DND-41 (cell line): ENCODE results near the gene ASPDH.

Source experiments
- ATAC-seq: fragments of 200-7000 bp; cut with Tn5 transposase; 3 replicates; pipeline ENCODE4 v1.9.1; 2021; ENCODE audit warnings: low read depth; ENCODE audit not compliant: insufficient read depth
- DNase-seq: peaks from one replicate; pipeline ENCODE4 v3.0.0-alpha.2; 2020
- H2AFZ ChIP-seq: 2 replicates; pipeline ENCODE4 v1.6.0; 2012; ENCODE audit warnings: low read depth, low read length
- H3K27ac ChIP-seq: 2 replicates; pipeline ENCODE4 v1.5.1; 2012; ENCODE audit warnings: low read length, inconsistent platforms
- H3K27me3 ChIP-seq: fragments of 200-600 bp; sonication (generic); 2 replicates; pipeline ENCODE4 v1.6.0; 2012; ENCODE audit warnings: low read length, mild to moderate bottlenecking, inconsistent platforms; ENCODE audit not compliant: insufficient read depth, poor library complexity
- H3K36me3 ChIP-seq: 2 replicates; pipeline ENCODE4 v1.5.1; 2012; ENCODE audit warnings: low read length, inconsistent platforms; ENCODE audit not compliant: insufficient read depth
- H3K4me1 ChIP-seq: 2 replicates; pipeline ENCODE4 v1.5.1; 2012; ENCODE audit warnings: mild to moderate bottlenecking, low read length; ENCODE audit not compliant: insufficient read depth
- H3K4me2 ChIP-seq: 2 replicates; pipeline ENCODE4 v1.6.0; 2012; ENCODE audit warnings: mild to moderate bottlenecking, moderate library complexity, low read length, inconsistent platforms; ENCODE audit not compliant: insufficient read depth
- H3K4me3 ChIP-seq, 2 experiments: fragments of 200-600 bp in 1 of 2; shearing (Covaris generic) in 1 of 2; 2 replicates each; pipeline ENCODE4 v1.5.1; 2012 to 2016; ENCODE audit warnings: inconsistent platforms in 2 of 2, low read length in 2 of 2, mild to moderate bottlenecking in 2 of 2, low read depth in 1 of 2, moderate library complexity in 1 of 2
- H3K79me2 ChIP-seq: 2 replicates; pipeline ENCODE4 v1.6.0; 2012; ENCODE audit warnings: low read length, inconsistent platforms; ENCODE audit not compliant: insufficient read depth
- H3K9ac ChIP-seq: 2 replicates; pipeline ENCODE4 v1.6.0; 2012; ENCODE audit warnings: low read depth, mild to moderate bottlenecking, inconsistent platforms, low read length, moderate library complexity
- H3K9me3 ChIP-seq: 2 replicates; pipeline ENCODE4 v1.5.1; 2012; ENCODE audit warnings: low read length, moderate library complexity, mild to moderate bottlenecking, inconsistent platforms; ENCODE audit not compliant: insufficient read depth, severe bottlenecking
- H4K20me1 ChIP-seq: 2 replicates; pipeline ENCODE4 v1.6.0; 2012; ENCODE audit warnings: low read length; ENCODE audit not compliant: insufficient read depth
- CTCF ChIP-seq: IDR thresholded peaks from 2 replicates; pipeline ENCODE4 v1.5.1; 2012; ENCODE audit warnings: borderline replicate concordance, low read length, moderate library complexity, mild to moderate bottlenecking; ENCODE audit not compliant: poor library complexity, severe bottlenecking; ENCODE audit errors: extremely low read depth
- EZH2 ChIP-seq: IDR thresholded peaks from 3 replicates; pipeline ENCODE4 v1.6.1; 2012; ENCODE audit warnings: borderline replicate concordance, low read depth, mild to moderate bottlenecking, moderate library complexity, low read length, inconsistent platforms; ENCODE audit not compliant: severe bottlenecking

ASPDH gene

DNA sequence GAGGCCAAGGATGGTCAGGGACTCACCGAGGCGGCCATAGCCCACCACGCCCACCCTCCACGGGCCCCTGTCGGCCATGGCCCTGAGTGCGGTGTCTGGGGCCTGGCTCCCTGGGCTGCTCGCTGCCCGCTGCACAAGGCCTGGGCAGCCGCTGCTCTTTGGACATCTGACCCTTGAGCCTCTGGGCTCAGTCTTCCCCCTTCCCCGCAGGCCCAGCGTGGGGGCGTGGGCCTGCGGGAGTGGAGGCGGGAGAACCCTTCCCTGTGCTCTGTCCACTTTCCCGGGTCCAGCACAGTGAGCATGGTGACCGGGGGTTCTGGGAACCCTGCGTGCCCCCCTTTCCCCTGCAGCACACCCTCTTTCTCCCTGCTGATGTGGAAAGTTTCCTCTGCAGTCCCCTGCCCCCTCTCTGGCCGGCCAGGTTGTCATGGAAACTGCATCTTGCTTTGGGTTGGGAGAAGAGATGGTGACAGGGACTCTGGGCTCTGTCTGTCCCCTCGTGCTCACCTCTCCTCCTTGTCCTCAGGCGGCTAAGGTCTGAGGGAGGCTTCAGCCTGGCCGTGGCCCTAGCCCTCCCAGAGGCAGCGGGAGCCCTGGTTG lies at the start of gene ASPDH:
TSS of gene ASPDH (minus strand) at position 168 of the 600 bp plus-strand sequence. CDS start at position 78, 90 bp downstream.
- no peak within 1 kb of the TSS for H3K4me2 ChIP-seq
- H2AFZ ChIP-seq = no peak within 1 kb of the TSS
- ATAC-seq (no peak), DNase-seq (no peak)
- H3K4me1 ChIP-seq = peaks cover 21% of the 10 kb centered on the region
- no peak within 1 kb of the TSS for H3K9ac ChIP-seq
- peaks cover 6% of the 10 kb centered on the region; the same call in 1 of the 2 replicates for H3K79me2 ChIP-seq
- H3K27ac ChIP-seq = no peak within 1 kb of the TSS
- H3K4me3 ChIP-seq = no peak within 1 kb of the TSS
- H3K9me3 ChIP-seq = no peaks in the 10 kb centered on the region
- no peaks in the 10 kb centered on the region for H4K20me1 ChIP-seq
- H3K27me3 ChIP-seq = no peaks in the 10 kb centered on the region
- no peaks in the 10 kb centered on the region for H3K36me3 ChIP-seq
- TF ChIP-seq CTCF = no peak
- no peak for TF ChIP-seq EZH2

- no peaks in the 10 kb centered on the region for H3K9me3 ChIP-seq
- H3K36me3 ChIP-seq = no peaks in the 10 kb centered on the region
- H3K79me2 ChIP-seq = no peaks in the 10 kb centered on the region
- no peak overlapping the region for H3K4me2 ChIP-seq
- DNase-seq (no peak), ATAC-seq (no peak)
- no peak overlapping the region for H3K4me3 ChIP-seq
- H3K27me3 ChIP-seq = peaks cover 3% of the 10 kb centered on the region
- no peak overlapping the region for H3K9ac ChIP-seq
- no peak overlapping the region for H3K27ac ChIP-seq
- no peaks in the 10 kb centered on the region for H4K20me1 ChIP-seq
- TF ChIP-seq CTCF = no peak
- no peak for TF ChIP-seq EZH2
- H3K4me1 ChIP-seq = no peaks in the 10 kb centered on the region
- no peak overlapping the region for H2AFZ ChIP-seq
These were observed 49.3 kb upstream of the ASPDH start for GRCh38 chr19:50562996-50563395.

- Histone ChIP-seq H3K9ac (no peak overlapping the region), H4K20me1 (no peaks in the 10 kb centered on the region), H3K4me3 (no peak overlapping the region), H3K9me3 (no peaks in the 10 kb centered on the region), H3K79me2 (no peaks in the 10 kb centered on the region), H3K36me3 (no peaks in the 10 kb centered on the region), H3K27me3 (peaks cover 3% of the 10 kb centered on the region), H3K4me1 (no peaks in the 10 kb centered on the region), H3K27ac (no peak overlapping the region), H2AFZ (no peak overlapping the region), H3K4me2 (no peak overlapping the region)
- DNase-seq = no peak
- TF ChIP-seq CTCF = no peak
- no peak for TF ChIP-seq EZH2
- no peak for ATAC-seq
These were observed 48.6 kb upstream of the ASPDH start for GRCh38 chr19:50562329-50562728.

DNA sequence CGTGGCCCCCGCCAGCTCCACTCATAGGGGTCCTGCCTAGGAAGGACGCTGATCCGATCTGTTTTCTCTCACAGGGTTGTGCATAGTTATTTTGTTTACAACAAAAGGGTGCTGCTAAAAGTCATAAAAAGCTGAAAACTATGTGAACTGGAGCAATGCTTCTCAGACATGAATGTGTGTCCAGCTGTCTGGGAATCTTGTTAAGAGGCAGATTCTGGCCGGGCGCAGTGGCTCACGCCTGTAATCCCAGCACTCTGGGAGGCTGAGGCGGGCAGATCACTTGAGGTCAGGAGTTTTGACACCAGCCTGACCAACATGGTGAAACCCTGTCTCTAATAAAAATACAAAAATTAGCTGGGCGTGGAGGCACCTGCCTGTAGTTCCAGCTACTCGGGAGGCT lies 45.9 kb upstream of the ASPDH start:
- Histone ChIP-seq H3K79me2 (no peaks in the 10 kb centered on the region), H3K27me3 (peaks cover 5% of the 10 kb centered on the region), H3K4me3 (no peak overlapping the region), H3K36me3 (no peaks in the 10 kb centered on the region), H3K4me1 (0 out of 2 replicates have a peak, but pooled peaks cover 5% of the 10 kb centered on the region), H3K9me3 (no peaks in the 10 kb centered on the region), H3K4me2 (no peak overlapping the region), H3K27ac (no peak overlapping the region), H3K9ac (no peak overlapping the region), H4K20me1 (no peaks in the 10 kb centered on the region), H2AFZ (no peak overlapping the region)
- ATAC-seq = no peak
- DNase-seq = no peak
- no peak for TF ChIP-seq EZH2
- no peak for TF ChIP-seq CTCF
